ENCODE results near the gene PUS3.

GRCh38 chr11:125938418-125938817, 35.4 kb upstream of the PUS3 start:
- TF ChIP-seq CTCF (IDR thresholded peaks at IDR 0.05) (no peak), EP300 (IDR thresholded peaks at IDR 0.05) (no peak), POLR2A (IDR thresholded peaks at IDR 0.05) (no peak), POLR2AphosphoS5 (IDR thresholded peaks at IDR 0.05) (no peak)
